ENCODE data around the gene TSEN15. TPM values are rescaled to one million over a fixed set of nuclear protein-coding genes. Genes with fewer than 3 reads are reported as not detected.
"Not testable (repeated sequence)": the region's sequence is repeated elsewhere in the genome, so short reads cannot be mapped to it uniquely, and the experiment has no call there.

TSEN15 gene
- total RNA-seq, 6 experiments from 2014 or later: 32.7 to 47.0 (median 40.4) TPM

GRCh38 chr1:184035719-184036516 is 15.6 kb upstream of the TSEN15 start:
- H3K27me3 Mint-ChIP-seq (ENCODE audit: insufficient read depth): peaks cover 6% of the 10 kb centered on the region; the same call in 1 of the 2 replicates
- no peaks in the 10 kb centered on the region for H3K36me3 Mint-ChIP-seq (ENCODE audit: low read depth)
- no peaks in the 10 kb centered on the region for H3K9me3 Mint-ChIP-seq
- no peak for TF ChIP-seq CTCF (IDR thresholded peaks at IDR 0.05)
- H3K4me3 Mint-ChIP-seq: peak overlapping the region; percentile 86
- no peak for DNase-seq
- no peak overlapping the region for H3K27ac Mint-ChIP-seq
- H3K4me1 Mint-ChIP-seq (ENCODE audit: low read depth): peaks cover 56% of the 10 kb centered on the region

- TF ChIP-seq CTCF (IDR thresholded peaks at IDR 0.05): no peak
- H3K27ac Mint-ChIP-seq: no peak overlapping the region
- H3K36me3 Mint-ChIP-seq (ENCODE audit: low read depth): no peaks in the 10 kb centered on the region
- peaks cover 6% of the 10 kb centered on the region; the same call in 1 of the 2 replicates for H3K27me3 Mint-ChIP-seq (ENCODE audit: insufficient read depth)
- H3K4me3 Mint-ChIP-seq: peak overlapping the region; percentile 86
- peaks cover 52% of the 10 kb centered on the region for H3K4me1 Mint-ChIP-seq (ENCODE audit: low read depth)
- H3K9me3 Mint-ChIP-seq: no peaks in the 10 kb centered on the region
- no peak for DNase-seq
These were observed 15.0 kb upstream of the TSEN15 start for GRCh38 chr1:184036517-184036949.

GRCh38 chr1:184037849-184038591 is 13.5 kb upstream of the TSEN15 start:
- Mint-ChIP-seq H3K36me3 (ENCODE audit: low read depth) (no peaks in the 10 kb centered on the region), H3K9me3 (no peaks in the 10 kb centered on the region), H3K27me3 (ENCODE audit: insufficient read depth) (peaks cover 6% of the 10 kb centered on the region; the same call in 1 of the 2 replicates), H3K4me1 (ENCODE audit: low read depth) (peaks cover 44% of the 10 kb centered on the region), H3K4me3 (peak overlapping the region; percentile 86), H3K27ac (no peak overlapping the region)
- no peak for DNase-seq
- no peak for TF ChIP-seq CTCF (IDR thresholded peaks at IDR 0.05)

GRCh38 chr1:184039126-184039525 is 12.4 kb upstream of the TSEN15 start:
- Mint-ChIP-seq H3K9me3 (no peaks in the 10 kb centered on the region; the same call in 1 of the 2 replicates), H3K4me1 (ENCODE audit: low read depth) (peaks cover 33% of the 10 kb centered on the region), H3K27me3 (ENCODE audit: insufficient read depth) (peaks cover 6% of the 10 kb centered on the region; the same call in 1 of the 2 replicates), H3K27ac (no peak overlapping the region), H3K4me3 (no peak overlapping the region), H3K36me3 (ENCODE audit: low read depth) (no peaks in the 10 kb centered on the region)
- no peak for TF ChIP-seq CTCF (IDR thresholded peaks at IDR 0.05)
- no peak for DNase-seq

GRCh38 chr1:184041731-184042130 is 9.8 kb upstream of the TSEN15 start:
- Mint-ChIP-seq H3K4me1 (ENCODE audit: low read depth) (peaks cover 14% of the 10 kb centered on the region), H3K27ac (no peak overlapping the region), H3K9me3 (no peaks in the 10 kb centered on the region; the same call in 1 of the 2 replicates), H3K36me3 (ENCODE audit: low read depth) (no peaks in the 10 kb centered on the region), H3K27me3 (ENCODE audit: insufficient read depth) (peaks cover 3% of the 10 kb centered on the region; the same call in 1 of the 2 replicates), H3K4me3 (no peak overlapping the region)
- DNase-seq: no peak
- no peak for TF ChIP-seq CTCF (IDR thresholded peaks at IDR 0.05)

- H3K4me1 Mint-ChIP-seq (ENCODE audit: low read depth); H3K27ac Mint-ChIP-seq; H3K27me3 Mint-ChIP-seq (ENCODE audit: insufficient read depth); H3K9me3 Mint-ChIP-seq; DNase-seq; H3K36me3 Mint-ChIP-seq (ENCODE audit: low read depth); H3K4me3 Mint-ChIP-seq: not testable (repeated sequence)
These were observed 8.2 kb upstream of the TSEN15 start for GRCh38 chr1:184043315-184043714.

Measured in HFFc6 (cell line).